Effector memory CD8-positive, alpha-beta T cell (primary cell): ENCODE results near the gene LRRC38.

Experiments used
- ATAC-seq: fragments of 150-1000 bp; cut with Tn5 transposase; replicated peaks from 2 replicates; pipeline ENCODE4 v1.10.0; 2021; ENCODE audit warnings: mild to moderate bottlenecking, moderate library complexity
- DNase-seq, 3 experiments: peaks; one replicate each; pipeline ENCODE4 v3.0.0; 2021
- H3K27ac Mint-ChIP-seq, 2 donors: one replicate each; pipeline ENCODE4 v1.8.0; 2022; ENCODE audit warnings: mild to moderate bottlenecking in 2 of 2, mixed read lengths in 2 of 2, moderate library complexity in 2 of 2
- H3K27me3 Mint-ChIP-seq, 2 donors: one replicate each; pipeline ENCODE4 v1.8.0; 2022; ENCODE audit warnings: mixed read lengths in 2 of 2
- H3K36me3 Mint-ChIP-seq: one replicate; pipeline ENCODE4 v1.8.0; 2022; ENCODE audit warnings: mild to moderate bottlenecking, moderate library complexity, mixed read lengths; ENCODE audit not compliant: insufficient read depth
- H3K4me1 Mint-ChIP-seq, 2 donors: one replicate each; pipeline ENCODE4 v1.8.0; 2022; ENCODE audit warnings: low read depth in 2 of 2, mixed read lengths in 2 of 2
- H3K4me3 Mint-ChIP-seq, 2 donors: one replicate each; pipeline ENCODE4 v1.8.0; 2022; ENCODE audit warnings: mild to moderate bottlenecking in 2 of 2, mixed read lengths in 2 of 2, moderate library complexity in 2 of 2
- H3K9me3 Mint-ChIP-seq, 2 donors: one replicate each; pipeline ENCODE4 v1.8.0; 2022; ENCODE audit warnings: mixed read lengths in 2 of 2

LRRC38 gene

GRCh38 chr1:13540866-13541265, 27.1 kb upstream of the LRRC38 start:
- H3K36me3 Mint-ChIP-seq = peaks cover 4% of the 10 kb centered on the region
- H3K4me1 Mint-ChIP-seq = no peaks in the 10 kb centered on the region
- no peak for DNase-seq
- H3K27me3 Mint-ChIP-seq = peaks cover 19 to 50% of the 10 kb centered on the region in 2 donors
- H3K9me3 Mint-ChIP-seq = no peaks in the 10 kb centered on the region
- H3K27ac Mint-ChIP-seq = no peak overlapping the region
- no peak for ATAC-seq
- no peak overlapping the region for H3K4me3 Mint-ChIP-seq

DNA sequence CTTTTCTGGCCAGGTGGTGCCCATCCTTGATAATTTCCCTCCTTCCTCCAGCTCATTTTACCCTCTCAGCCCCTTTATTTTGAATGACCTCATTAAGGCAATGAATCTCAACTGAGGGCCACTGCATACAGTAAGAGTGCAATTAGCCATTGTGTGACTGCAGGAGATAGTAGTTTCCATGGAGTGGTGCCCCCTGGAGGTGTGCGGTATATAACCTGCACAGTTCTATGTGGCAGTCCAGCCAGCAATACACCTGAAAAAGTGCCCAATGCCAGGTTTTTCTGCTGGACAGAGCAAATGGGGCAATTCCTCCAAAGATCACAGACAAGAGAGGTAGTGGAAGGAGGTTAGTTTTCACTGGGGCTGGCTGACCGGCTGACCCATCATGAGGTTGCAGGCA, 25.9 kb upstream of the LRRC38 start:
- Mint-ChIP-seq H3K27ac (no peak overlapping the region), H3K4me1 (no peaks in the 10 kb centered on the region), H3K4me3 (no peak overlapping the region), H3K27me3 (peaks cover 24 to 46% of the 10 kb centered on the region in 2 donors), H3K36me3 (peaks cover 4% of the 10 kb centered on the region), H3K9me3 (no peaks in the 10 kb centered on the region)
- ATAC-seq (no peak), DNase-seq (no peak)

DNA sequence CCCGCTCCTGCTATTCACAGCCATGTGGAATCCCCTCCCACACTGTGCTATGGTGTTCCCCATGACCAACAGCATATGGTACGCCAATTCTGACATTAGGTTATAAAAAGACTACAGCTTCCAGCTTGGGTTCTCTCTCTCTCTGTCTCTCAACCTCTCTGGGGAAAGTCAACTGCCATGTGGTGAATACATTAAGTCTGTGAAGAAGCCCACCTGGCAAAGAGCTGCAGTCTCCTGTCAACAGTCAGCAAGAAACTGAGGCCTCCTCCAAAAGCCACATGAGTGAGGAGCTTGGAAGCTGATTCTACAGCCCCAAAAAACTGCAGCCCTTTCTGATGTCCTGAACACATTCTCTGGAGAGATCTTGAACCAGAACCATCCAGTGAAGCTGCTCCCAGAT, 25.0 kb upstream of the LRRC38 start:
- peaks cover 4% of the 10 kb centered on the region for H3K36me3 Mint-ChIP-seq
- peaks cover 24 to 40% of the 10 kb centered on the region in 2 donors for H3K27me3 Mint-ChIP-seq
- ATAC-seq (no peak), DNase-seq (no peak)
- no peaks in the 10 kb centered on the region for H3K4me1 Mint-ChIP-seq
- H3K27ac Mint-ChIP-seq = no peak overlapping the region
- H3K9me3 Mint-ChIP-seq = no peaks in the 10 kb centered on the region
- no peak overlapping the region for H3K4me3 Mint-ChIP-seq

GRCh38 chr1:13536571-13536970, 22.8 kb upstream of the LRRC38 start:
- DNase-seq = no peak
- no peaks in the 10 kb centered on the region for H3K36me3 Mint-ChIP-seq
- ATAC-seq = no peak
- H3K4me1 Mint-ChIP-seq = no peaks in the 10 kb centered on the region
- H3K4me3 Mint-ChIP-seq = no peak overlapping the region
- peaks cover 24 to 40% of the 10 kb centered on the region in 2 donors for H3K27me3 Mint-ChIP-seq
- H3K9me3 Mint-ChIP-seq = no peaks in the 10 kb centered on the region
- no peak overlapping the region for H3K27ac Mint-ChIP-seq

GRCh38 chr1:13535227-13535626, 21.4 kb upstream of the LRRC38 start:
- H3K4me3 Mint-ChIP-seq = no peak overlapping the region
- no peaks in the 10 kb centered on the region for H3K9me3 Mint-ChIP-seq
- peaks cover 25 to 40% of the 10 kb centered on the region in 2 donors for H3K27me3 Mint-ChIP-seq
- ATAC-seq (no peak), DNase-seq (no peak)
- no peaks in the 10 kb centered on the region for H3K4me1 Mint-ChIP-seq
- H3K36me3 Mint-ChIP-seq = no peaks in the 10 kb centered on the region
- H3K27ac Mint-ChIP-seq = no peak overlapping the region

- Mint-ChIP-seq H3K27me3 (peaks cover 15 to 23% of the 10 kb centered on the region in 2 donors), H3K27ac (no peak overlapping the region), H3K36me3 (no peaks in the 10 kb centered on the region), H3K4me3 (no peak overlapping the region), H3K4me1 (no peaks in the 10 kb centered on the region), H3K9me3 (peaks cover 0 to 3% of the 10 kb centered on the region in 2 donors)
- DNase-seq = no peak
- ATAC-seq = no peak
These were observed 14.5 kb upstream of the LRRC38 start for GRCh38 chr1:13528320-13528719.

DNA sequence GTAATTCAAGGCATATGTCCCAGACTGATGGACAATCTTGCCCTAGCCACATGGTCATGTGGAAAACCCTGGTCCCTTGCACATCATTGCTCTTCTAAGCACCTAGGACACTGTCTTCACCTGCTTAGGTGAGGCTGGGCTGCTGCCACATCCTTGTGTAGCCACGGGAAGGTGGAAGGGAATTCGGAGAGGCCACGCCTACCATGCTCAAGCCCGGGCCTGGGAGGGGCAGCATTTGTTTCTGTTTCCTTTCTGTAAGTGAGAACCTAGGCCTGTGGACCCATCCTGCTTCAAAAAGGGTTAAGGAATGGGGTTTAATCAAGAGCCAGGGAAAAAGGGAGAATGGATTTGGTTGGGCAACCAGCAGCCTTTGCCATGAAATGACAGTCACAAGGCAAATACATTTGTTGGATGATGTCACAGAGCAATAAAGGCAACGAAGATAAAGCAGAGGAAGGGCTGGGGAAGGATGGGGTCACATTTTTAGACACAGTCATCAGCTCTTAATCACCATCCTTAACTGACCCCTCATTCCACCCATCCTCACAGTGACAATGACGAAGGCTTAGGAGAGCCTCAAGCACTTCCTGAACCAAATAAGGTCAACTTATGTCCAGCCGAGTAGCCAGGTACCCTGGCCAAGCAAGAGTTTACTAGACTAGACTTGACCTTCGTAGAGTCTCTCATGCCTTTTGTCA, 10.1 kb upstream of the LRRC38 start:
- Mint-ChIP-seq H3K4me1 (no peaks in the 10 kb centered on the region), H3K9me3 (peaks cover 0 to 7% of the 10 kb centered on the region in 2 donors), H3K4me3 (no peak overlapping the region), H3K27ac (no peak overlapping the region), H3K27me3 (peaks cover 18 to 31% of the 10 kb centered on the region in 2 donors), H3K36me3 (no peaks in the 10 kb centered on the region)
- ATAC-seq (no peak), DNase-seq (no peak)

DNA sequence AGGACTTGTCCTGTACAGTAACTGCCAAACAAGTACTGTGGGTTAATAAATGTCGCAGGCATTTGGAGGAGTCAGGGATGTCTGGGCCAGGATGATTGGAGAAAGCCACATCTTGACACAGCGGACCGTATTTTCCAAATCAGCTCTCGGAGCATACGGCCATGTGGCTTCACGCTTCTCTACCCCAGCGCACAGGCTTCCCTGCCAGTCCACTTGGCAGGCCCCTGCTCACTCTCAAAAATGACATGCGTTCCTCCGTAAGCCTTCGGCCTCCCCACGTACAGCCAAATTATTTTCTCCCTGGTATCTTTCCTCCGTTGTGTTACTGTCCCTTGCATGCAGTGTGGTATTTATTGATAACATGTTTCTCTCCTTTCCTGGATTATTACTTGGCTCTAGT, 7.2 kb upstream of the LRRC38 start:
- H3K27me3 Mint-ChIP-seq = peaks cover 22 to 44% of the 10 kb centered on the region in 2 donors
- no peaks in the 10 kb centered on the region for H3K36me3 Mint-ChIP-seq
- ATAC-seq = no peak
- no peaks in the 10 kb centered on the region for H3K4me1 Mint-ChIP-seq
- H3K27ac Mint-ChIP-seq = no peak overlapping the region
- no peak overlapping the region for H3K4me3 Mint-ChIP-seq
- no peak for DNase-seq
- peaks cover 0 to 3% of the 10 kb centered on the region in 2 donors for H3K9me3 Mint-ChIP-seq

- no peaks in the 10 kb centered on the region for H3K4me1 Mint-ChIP-seq
- H3K36me3 Mint-ChIP-seq = peaks cover 3% of the 10 kb centered on the region
- H3K27ac Mint-ChIP-seq = no peak overlapping the region
- H3K4me3 Mint-ChIP-seq = no peak overlapping the region
- H3K9me3 Mint-ChIP-seq = peaks cover 0 to 3% of the 10 kb centered on the region in 2 donors
- ATAC-seq (no peak), DNase-seq (no peak)
- H3K27me3 Mint-ChIP-seq = peaks cover 27 to 71% of the 10 kb centered on the region in 2 donors
These were observed 3.5 kb upstream of the LRRC38 start for GRCh38 chr1:13517193-13517812.

DNA sequence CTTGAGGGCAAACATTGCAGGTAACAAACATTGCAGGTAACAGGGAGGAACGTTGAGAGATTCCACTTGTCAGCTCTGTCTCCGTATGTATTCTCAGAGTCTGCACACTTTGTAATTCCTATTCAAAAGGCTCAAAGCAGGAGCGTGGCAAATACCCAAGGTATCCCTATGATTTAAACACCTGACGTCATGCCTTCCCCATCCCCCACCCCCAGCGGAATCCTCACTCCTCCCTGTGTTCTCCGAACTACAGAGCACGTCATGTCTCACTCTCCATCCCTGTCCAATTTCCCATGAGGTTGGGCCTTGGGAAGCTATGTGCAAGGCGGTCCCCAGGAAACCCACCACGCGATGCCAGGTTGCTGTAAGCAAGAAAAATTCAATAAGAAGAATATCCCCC, 2.8 kb upstream of the LRRC38 start:
- Mint-ChIP-seq H3K27me3 (peaks cover 30 to 78% of the 10 kb centered on the region in 2 donors), H3K36me3 (peaks cover 3% of the 10 kb centered on the region), H3K27ac (no peak overlapping the region), H3K4me3 (no peak overlapping the region), H3K9me3 (peaks cover 0 to 3% of the 10 kb centered on the region in 2 donors), H3K4me1 (no peaks in the 10 kb centered on the region)
- DNase-seq = no peak
- no peak for ATAC-seq

- DNase-seq = no peak
- H3K4me1 Mint-ChIP-seq = no peaks in the 10 kb centered on the region
These were observed 1.0 kb upstream of the LRRC38 start for GRCh38 chr1:13514821-13515220.

DNA sequence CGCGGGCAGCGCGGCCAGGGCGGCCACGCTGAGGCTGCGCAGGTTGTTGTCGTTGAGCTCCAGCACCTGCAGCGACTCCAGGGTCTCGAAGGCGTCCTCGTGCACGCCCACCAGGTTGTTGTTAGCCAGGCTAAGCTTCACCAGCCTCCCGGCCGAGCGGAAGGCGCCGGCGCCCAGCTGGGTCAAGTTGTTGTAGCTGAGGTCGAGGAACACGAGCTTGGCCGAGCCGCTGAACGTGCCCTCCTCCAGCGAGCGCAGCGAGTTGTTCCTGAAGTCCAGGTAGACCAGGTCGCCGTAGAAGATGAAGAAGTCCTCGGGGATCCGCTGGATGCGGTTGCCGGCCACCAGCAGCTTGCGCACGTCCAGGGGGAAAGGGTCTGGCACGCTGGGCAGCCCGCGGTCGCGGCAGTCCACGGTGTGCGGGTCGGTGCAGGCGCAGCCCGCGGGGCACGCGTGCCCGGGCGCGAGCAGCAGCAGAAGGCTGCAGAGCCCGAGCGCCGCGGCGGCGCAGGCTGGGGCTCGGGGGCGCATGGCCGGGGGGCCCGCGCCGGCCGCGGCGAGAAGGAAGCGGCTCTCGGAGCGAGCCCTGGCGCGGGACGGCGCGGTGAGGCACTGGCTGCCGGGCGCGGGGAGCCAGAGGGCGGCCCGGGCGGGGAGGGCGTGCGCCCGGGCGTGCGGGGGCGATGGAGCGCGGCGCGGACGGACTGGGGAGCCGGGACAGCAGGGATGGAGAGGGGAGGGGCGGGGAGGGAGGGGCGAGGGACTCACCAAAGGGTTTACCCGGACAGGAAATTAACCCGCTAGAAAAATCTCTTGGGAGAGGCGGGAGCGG, 524 bp downstream of the LRRC38 start:
- DNase-seq (no peak), ATAC-seq (no peak)
- Mint-ChIP-seq H3K27ac (no peak overlapping the region), H3K36me3 (peaks cover 3% of the 10 kb centered on the region), H3K27me3 (peaks cover 31 to 84% of the 10 kb centered on the region in 2 donors), H3K9me3 (no peaks in the 10 kb centered on the region), H3K4me1 (no peaks in the 10 kb centered on the region), H3K4me3 (no peak overlapping the region)

More at GRCh38 chr1:13514821-13515220, 1.0 kb upstream of the LRRC38 start:
- no peak overlapping the region for H3K4me3 Mint-ChIP-seq
- H3K36me3 Mint-ChIP-seq = peaks cover 3% of the 10 kb centered on the region
- H3K27ac Mint-ChIP-seq = no peak overlapping the region
- ATAC-seq = no peak
- peaks cover 23 to 80% of the 10 kb centered on the region in 2 donors for H3K27me3 Mint-ChIP-seq
- peaks cover 0 to 3% of the 10 kb centered on the region in 2 donors for H3K9me3 Mint-ChIP-seq

DNA sequence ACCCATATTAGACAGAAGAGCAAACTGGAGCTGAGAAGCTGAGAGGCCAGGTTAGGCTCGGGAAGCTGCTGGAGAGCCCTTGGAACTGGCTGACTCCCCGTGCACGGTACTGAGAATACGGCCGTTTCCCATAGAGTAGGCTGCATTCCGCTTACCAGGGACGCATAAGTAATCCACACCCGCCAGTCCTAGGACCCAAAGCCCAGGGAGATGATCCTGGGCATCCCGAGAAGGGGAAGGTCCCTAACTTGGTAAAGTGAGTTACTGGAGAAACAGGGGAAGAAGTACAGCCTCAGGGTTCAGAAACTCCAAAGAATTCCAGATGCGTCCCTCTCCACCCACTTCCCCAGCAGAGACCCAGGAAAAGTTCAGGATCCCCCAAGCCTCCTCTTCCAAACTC, 1.3 kb downstream of the LRRC38 start:
- ATAC-seq = no peak
- no peak overlapping the region for H3K27ac Mint-ChIP-seq

More for the DNA sequence above, 1.3 kb downstream of the LRRC38 start:
- Mint-ChIP-seq H3K4me3 (no peak overlapping the region), H3K4me1 (no peaks in the 10 kb centered on the region), H3K9me3 (no peaks in the 10 kb centered on the region), H3K27me3 (peaks cover 31 to 76% of the 10 kb centered on the region in 2 donors), H3K36me3 (peaks cover 3% of the 10 kb centered on the region)
- DNase-seq = no peak
